Effector memory CD8-positive, alpha-beta T cell (primary cell): ENCODE measurements around the gene SYT8.
"Not testable (repeated sequence)": the region's sequence is repeated elsewhere in the genome, so short reads cannot be mapped to it uniquely, and the experiment has no call there.

Experiments used
- ATAC-seq: fragments of 150-1000 bp; cut with Tn5 transposase; replicated peaks from 2 replicates; pipeline ENCODE4 v1.10.0; 2021; ENCODE audit warnings: mild to moderate bottlenecking, moderate library complexity
- DNase-seq, 3 experiments: peaks; one replicate each; pipeline ENCODE4 v3.0.0; 2021
- H3K27ac Mint-ChIP-seq, 2 donors: one replicate each; pipeline ENCODE4 v1.8.0; 2022; ENCODE audit warnings: mild to moderate bottlenecking in 2 of 2, mixed read lengths in 2 of 2, moderate library complexity in 2 of 2
- H3K27me3 Mint-ChIP-seq, 2 donors: one replicate each; pipeline ENCODE4 v1.8.0; 2022; ENCODE audit warnings: mixed read lengths in 2 of 2
- H3K36me3 Mint-ChIP-seq: one replicate; pipeline ENCODE4 v1.8.0; 2022; ENCODE audit warnings: mild to moderate bottlenecking, moderate library complexity, mixed read lengths; ENCODE audit not compliant: insufficient read depth
- H3K4me1 Mint-ChIP-seq, 2 donors: one replicate each; pipeline ENCODE4 v1.8.0; 2022; ENCODE audit warnings: low read depth in 2 of 2, mixed read lengths in 2 of 2
- H3K4me3 Mint-ChIP-seq, 2 donors: one replicate each; pipeline ENCODE4 v1.8.0; 2022; ENCODE audit warnings: mild to moderate bottlenecking in 2 of 2, mixed read lengths in 2 of 2, moderate library complexity in 2 of 2
- H3K9me3 Mint-ChIP-seq, 2 donors: one replicate each; pipeline ENCODE4 v1.8.0; 2022; ENCODE audit warnings: mixed read lengths in 2 of 2

The SYT8 gene

DNA sequence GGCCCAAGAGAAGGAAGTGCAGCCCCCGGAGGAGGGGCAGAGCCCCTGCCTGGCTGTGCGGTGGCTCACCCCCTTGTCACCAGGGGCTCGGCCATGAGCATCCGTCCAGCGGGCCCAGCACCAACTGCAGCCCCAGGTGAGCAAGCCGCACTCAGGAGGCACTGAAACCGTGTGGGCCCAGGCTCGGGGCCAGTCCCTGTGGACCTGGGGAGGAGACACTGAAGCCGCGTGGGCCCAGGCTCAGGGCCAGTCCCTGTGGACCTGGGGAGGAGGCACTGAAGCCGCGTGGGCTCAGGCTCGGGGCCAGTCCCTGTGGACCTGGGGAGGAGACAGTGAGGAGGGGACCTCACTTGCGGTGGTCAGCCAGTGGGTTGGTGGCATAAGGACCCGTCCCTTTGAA is 32.0 kb downstream of the SYT8 start:
- no peak for DNase-seq
- Mint-ChIP-seq H3K4me3 (no peak overlapping the region), H3K4me1 (peaks cover 52 to 69% of the 10 kb centered on the region in 2 donors), H3K9me3 (no peaks in the 10 kb centered on the region), H3K27ac (peak overlapping the region; percentile 89 to 91), H3K27me3 (no peaks in the 10 kb centered on the region), H3K36me3 (peaks cover 57% of the 10 kb centered on the region)
- no peak for ATAC-seq

- no peak for ATAC-seq
- DNase-seq = no peak
- Mint-ChIP-seq H3K4me1 (peaks cover 58 to 75% of the 10 kb centered on the region in 2 donors), H3K27me3 (no peaks in the 10 kb centered on the region), H3K36me3 (peaks cover 63% of the 10 kb centered on the region), H3K9me3 (no peaks in the 10 kb centered on the region), H3K4me3 (peak overlapping the region in 1 of 2 donors; percentile 40), H3K27ac (peak overlapping the region in 1 of 2 donors; percentile 79)
Observed at GRCh38 chr11:1867381-1867780, 32.6 kb downstream of the SYT8 start.

DNA sequence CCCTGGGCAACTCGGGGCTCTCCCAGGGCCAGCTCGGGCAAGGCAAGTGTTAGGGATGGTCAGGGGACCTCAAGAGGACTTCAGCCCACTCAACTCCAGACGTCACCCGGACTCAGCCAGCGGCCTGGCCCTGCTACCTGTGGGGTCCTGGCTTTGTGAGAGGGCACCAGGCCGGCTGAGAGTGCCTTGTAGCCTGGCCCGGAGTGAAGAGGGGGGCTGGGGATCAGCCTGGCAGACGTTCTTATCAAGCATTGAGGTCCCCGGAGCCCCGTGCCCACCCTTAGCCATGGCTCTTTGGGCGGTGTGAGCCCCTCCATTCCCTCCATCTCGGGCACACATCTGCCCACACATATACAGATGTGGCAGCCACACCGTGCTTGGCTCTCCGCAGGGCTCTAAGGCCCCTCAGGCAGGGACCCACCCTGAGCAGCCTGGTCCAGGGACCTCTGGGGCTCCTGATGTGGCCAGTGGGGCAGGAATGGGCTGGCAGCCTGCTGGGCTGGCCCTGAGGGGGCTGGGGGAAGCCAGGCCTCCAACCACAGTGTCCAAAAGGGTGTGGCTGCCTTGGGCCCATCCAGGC is 33.4 kb downstream of the SYT8 start:
- peak overlapping the region; percentile 40 to 51 for H3K4me3 Mint-ChIP-seq
- no peaks in the 10 kb centered on the region for H3K27me3 Mint-ChIP-seq
- ATAC-seq = no peak
- H3K36me3 Mint-ChIP-seq = peaks cover 63% of the 10 kb centered on the region
- no peaks in the 10 kb centered on the region for H3K9me3 Mint-ChIP-seq
- H3K27ac Mint-ChIP-seq = peak overlapping the region; percentile 77 to 93
- DNase-seq = no peak
- peaks cover 64 to 80% of the 10 kb centered on the region in 2 donors for H3K4me1 Mint-ChIP-seq

DNA sequence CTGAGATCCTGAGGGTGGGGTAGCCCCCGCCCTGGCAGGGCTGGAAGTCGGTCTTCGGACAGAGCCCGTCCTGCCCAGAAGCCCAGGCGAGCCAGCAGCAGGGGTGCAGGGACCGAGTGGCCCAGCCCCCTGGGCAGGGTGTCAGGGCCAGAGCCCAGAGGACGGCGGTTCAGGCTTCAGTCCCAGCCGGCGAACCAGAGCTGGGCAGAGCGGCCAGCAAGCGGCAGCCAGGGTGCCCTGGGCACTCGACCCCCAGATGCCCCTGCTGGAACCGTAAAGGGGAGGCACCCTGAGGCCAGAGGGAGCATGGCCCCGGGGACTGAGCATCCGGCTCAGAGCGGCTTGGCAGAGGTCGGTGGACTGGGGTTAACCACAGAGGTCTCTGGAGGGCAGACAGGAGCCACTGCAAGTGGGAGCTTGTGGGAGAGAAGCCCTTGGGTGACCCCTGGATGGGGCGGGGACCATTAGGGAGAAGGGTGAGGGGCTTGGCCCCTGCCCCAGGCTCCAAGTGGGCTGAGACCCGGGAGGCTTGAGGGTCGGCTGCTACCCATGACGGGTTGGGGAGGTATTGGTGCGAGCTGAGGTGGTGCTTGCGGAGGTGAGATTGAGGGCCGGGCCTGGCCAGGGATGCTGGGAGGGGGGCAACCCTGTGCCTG is 34.0 kb downstream of the SYT8 start:
- Mint-ChIP-seq H3K36me3 (peaks cover 65% of the 10 kb centered on the region), H3K9me3 (no peaks in the 10 kb centered on the region), H3K4me3 (peak overlapping the region; percentile 72 to 84), H3K27me3 (no peaks in the 10 kb centered on the region), H3K27ac (peak overlapping the region; percentile 90 to 93), H3K4me1 (peaks cover 66 to 84% of the 10 kb centered on the region in 2 donors)
- ATAC-seq (no peak), DNase-seq (no peak)

DNA sequence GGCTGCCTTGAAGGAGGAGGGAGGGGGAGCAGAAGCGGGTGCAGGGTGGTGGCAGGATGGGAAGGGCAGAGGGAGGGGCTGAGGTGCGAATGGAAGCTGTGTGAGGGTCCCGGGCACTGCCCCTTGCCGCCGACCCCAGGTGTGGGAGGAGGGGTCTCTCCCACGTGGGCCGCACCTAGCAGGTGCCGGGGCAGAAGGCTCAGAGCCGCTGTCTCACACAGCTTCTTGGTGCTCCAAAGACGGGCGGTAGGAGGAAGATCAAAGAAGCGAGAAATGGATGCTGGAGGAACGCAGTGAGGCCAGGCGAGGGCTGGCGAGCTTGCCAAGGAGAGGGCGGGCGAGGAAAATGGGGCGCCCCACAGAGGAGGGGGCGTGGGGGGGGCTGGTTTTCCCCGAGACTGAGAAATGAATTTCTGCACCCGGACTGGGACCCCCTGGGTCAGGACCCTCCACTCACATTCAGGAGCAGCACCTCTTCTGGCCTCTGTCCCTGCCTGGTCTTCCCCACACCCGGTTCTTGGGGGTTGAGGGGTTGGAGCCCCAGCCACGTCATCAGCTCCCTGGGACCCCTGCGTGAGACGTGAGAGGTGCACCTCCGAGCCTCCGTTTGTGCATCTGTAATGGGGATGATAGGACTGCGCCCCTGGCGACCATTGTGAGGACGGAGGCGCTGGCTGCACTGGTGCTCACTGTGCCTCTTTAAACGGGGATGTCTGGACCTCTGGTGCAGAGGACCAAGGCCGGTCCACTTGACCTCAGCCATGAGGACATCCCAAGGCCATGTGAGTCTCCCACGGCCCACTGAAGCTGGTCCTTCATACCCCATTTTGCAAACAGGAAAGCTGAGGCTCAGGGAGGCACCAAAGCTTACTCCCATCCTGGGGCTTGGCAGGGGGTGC is 34.9 kb downstream of the SYT8 start:
- Mint-ChIP-seq H3K36me3 (peaks cover 68% of the 10 kb centered on the region), H3K9me3 (no peaks in the 10 kb centered on the region), H3K4me1 (peaks cover 66 to 75% of the 10 kb centered on the region in 2 donors), H3K27ac (peak overlapping the region; percentile 90 to 93), H3K4me3 (peak overlapping the region; percentile 72 to 84), H3K27me3 (no peaks in the 10 kb centered on the region)
- DNase-seq (no peak), ATAC-seq (no peak)

DNA sequence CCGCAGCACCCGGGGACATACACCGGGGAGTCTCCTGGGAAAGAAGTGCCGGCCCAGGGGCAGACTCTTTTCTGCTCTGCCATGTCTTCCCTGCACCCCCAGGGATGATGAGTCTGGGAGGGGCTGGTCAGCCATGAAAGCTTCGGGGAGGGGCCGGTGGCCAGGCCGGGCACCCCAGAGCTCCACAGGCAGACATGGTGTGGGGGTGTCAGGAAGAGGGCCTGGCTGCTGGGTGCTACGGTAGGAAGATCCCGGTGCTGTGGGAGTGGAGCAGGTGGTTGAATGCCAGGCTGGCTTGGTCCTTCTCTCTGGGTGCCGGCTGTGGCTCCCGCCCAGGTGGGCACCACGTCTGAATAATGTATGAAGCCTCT is 35.5 kb downstream of the SYT8 start:
- H3K4me1 Mint-ChIP-seq = peaks cover 69 to 72% of the 10 kb centered on the region in 2 donors
- peak overlapping the region; percentile 90 to 93 for H3K27ac Mint-ChIP-seq
- peaks cover 71% of the 10 kb centered on the region for H3K36me3 Mint-ChIP-seq
- no peaks in the 10 kb centered on the region for H3K27me3 Mint-ChIP-seq
- H3K9me3 Mint-ChIP-seq = no peaks in the 10 kb centered on the region
- DNase-seq = no peak
- peak overlapping the region; percentile 72 to 84 for H3K4me3 Mint-ChIP-seq
- ATAC-seq = no peak

DNA sequence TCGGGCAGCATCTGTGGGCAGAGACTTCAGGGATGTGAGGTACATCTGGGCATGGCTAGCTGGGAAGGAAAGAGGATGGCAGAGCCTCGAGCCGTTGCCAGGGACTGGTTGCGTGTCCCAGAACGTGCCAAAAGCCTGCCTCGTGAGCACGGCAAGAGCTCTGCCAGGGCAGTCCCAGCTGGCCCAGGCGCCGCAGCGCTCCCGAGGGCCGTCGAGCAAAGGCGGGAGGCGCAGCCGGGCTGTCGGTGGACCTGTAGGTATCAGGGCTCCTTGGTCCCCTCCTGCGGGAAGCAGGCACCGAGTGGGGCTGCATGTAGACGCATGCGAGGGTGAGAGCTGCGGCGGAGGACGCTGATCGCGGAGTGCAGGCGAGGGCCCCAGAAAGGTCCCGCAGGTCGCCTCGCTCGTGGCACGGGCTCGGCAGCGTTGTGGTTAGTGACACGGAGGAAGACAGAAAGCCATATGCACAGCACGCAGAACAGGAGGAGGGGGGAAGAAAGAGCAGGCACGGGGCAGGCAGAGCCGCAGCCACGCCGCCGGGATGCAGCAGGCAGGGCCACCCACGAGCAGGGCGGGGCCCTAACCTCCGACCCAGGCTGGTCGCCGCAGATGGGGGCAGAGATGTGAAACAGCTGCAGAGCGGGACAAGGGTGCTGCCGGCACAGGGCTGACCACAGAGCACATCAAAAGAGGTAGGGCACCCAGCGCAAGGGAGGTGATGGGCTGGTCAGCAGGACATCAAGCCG is 36.1 kb downstream of the SYT8 start:
- Mint-ChIP-seq H3K27ac (peak overlapping the region; percentile 90 to 93), H3K4me1 (peaks cover 65 to 70% of the 10 kb centered on the region in 2 donors), H3K4me3 (peak overlapping the region; percentile 72 to 84), H3K27me3 (no peaks in the 10 kb centered on the region), H3K36me3 (peaks cover 68% of the 10 kb centered on the region), H3K9me3 (no peaks in the 10 kb centered on the region)
- peak; percentile 60 to 67 (median 64) for DNase-seq
- ATAC-seq = peak; percentile 91

DNA sequence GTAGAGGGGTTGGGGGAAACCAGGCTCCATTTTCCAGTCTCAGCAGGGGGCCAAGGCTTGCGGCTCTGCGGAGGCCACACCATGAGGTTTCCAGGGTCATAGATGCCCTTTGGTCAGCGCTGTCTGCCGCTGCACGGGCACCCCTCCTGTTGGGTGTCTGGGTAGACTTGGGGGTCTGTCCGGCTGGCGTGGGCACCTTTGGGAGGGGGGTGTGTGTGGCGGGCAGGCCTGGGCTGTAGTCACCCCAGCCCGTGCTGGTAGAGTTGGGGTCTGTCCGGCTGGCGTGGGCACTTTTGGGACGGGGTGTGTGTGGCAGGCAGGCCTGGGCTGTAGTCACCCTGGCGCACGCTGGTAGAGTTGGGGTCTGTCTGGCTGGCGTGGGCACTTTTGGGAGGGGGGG is 36.7 kb downstream of the SYT8 start:
- Mint-ChIP-seq H3K4me1 (peaks cover 60 to 64% of the 10 kb centered on the region in 2 donors), H3K9me3 (no peaks in the 10 kb centered on the region), H3K4me3 (peak overlapping the region; percentile 72 to 84), H3K27ac (peak overlapping the region; percentile 90 to 93), H3K27me3 (no peaks in the 10 kb centered on the region), H3K36me3 (peaks cover 64% of the 10 kb centered on the region)
- no peak for ATAC-seq
- no peak for DNase-seq

DNA sequence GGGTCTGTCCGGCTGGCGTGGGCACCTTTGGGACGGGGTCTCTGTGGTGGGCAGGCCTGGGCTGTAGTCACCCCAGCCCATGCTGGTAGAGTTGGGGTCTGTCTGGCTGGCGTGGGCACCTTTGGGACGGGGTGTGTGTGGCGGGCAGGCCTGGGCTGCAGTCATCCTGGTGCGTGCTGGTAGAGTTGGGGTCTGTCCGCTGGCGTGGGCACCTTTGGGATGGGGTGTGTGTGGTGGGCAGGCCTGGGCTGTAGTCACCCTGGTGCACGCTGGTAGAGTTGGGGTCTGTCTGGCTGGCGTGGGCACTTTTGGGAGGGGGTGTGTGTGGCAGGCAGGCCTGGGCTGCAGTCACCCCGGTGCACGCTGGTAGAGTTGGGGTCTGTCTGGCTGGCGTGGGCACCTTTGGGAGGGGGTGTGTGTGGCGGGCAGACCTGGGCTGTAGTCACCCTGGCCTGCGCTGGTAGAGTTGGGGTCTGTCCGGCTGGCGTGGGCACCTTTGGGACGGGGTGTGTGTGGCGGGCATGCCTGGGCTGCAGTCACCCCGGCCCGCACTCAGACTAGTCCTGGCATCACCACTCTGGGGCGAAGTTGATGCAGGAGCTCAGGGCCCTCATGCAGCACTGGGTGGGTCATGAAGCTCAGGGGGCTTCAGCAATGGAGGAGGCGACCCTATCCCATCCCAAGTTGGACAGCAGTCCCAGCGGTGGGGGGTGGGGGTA is 37.6 kb downstream of the SYT8 start:
- peak overlapping the region; percentile 90 to 93 for H3K27ac Mint-ChIP-seq
- ATAC-seq (no peak), DNase-seq (no peak)
- peaks cover 58% of the 10 kb centered on the region for H3K36me3 Mint-ChIP-seq
- peaks cover 58 to 59% of the 10 kb centered on the region in 2 donors for H3K4me1 Mint-ChIP-seq
- peak overlapping the region; percentile 72 to 84 for H3K4me3 Mint-ChIP-seq
- no peaks in the 10 kb centered on the region for H3K9me3 Mint-ChIP-seq
- no peaks in the 10 kb centered on the region for H3K27me3 Mint-ChIP-seq

DNA sequence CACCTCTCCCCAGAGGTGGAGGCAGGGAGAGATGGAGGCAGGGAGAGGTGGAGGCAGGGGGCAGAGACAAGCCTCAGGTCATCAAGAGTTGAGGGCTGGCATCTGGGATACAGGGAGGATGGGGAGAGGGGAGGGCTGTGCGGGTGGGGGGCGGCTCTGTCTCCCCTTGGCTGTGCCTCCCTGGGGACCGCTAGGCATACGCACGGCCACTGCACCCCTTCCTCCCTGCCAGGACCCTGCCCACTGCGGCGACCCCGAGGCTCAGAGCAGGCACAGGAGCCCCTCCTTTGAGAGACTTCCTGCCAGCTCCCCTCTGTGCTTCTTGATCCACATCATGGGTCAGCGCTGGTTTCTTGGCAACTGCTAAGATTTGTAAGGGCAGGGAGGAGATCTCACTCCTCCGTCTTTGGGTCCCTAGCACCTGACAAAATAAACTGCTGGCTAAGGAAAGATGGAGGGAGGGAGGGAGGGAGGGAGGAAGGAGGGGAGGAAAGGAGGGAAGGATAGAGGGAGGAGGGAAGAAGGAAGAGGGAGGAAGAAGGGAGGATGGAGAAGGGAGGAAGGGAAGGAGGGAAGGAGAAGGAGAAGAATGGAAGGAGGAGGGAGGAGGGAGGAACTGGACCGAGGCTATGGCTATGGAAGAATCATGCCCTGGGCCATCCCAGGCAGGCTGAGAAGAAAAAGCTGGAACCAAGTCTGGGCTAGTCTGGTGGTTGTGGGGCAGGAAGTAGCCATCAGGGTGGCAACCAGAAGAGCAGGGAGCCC is 38.4 kb downstream of the SYT8 start:
- ATAC-seq = no peak
- H3K9me3 Mint-ChIP-seq = no peaks in the 10 kb centered on the region
- no peak for DNase-seq
- peak overlapping the region; percentile 90 to 93 for H3K27ac Mint-ChIP-seq
- peak overlapping the region; percentile 72 to 84 for H3K4me3 Mint-ChIP-seq
- H3K27me3 Mint-ChIP-seq = no peaks in the 10 kb centered on the region
- peaks cover 59 to 60% of the 10 kb centered on the region in 2 donors for H3K4me1 Mint-ChIP-seq
- H3K36me3 Mint-ChIP-seq = peaks cover 57% of the 10 kb centered on the region

- not testable (repeated sequence) for H3K27me3 Mint-ChIP-seq, H3K9me3 Mint-ChIP-seq, ATAC-seq, DNase-seq
- peak overlapping the region in 1 of 2 donors; percentile 84 for H3K4me3 Mint-ChIP-seq
- H3K27ac Mint-ChIP-seq = peak overlapping the region; percentile 90 to 93
- H3K36me3 Mint-ChIP-seq = peaks cover 53% of the 10 kb centered on the region
- H3K4me1 Mint-ChIP-seq = peaks cover 56 to 58% of the 10 kb centered on the region in 2 donors
Observed at GRCh38 chr11:1873813-1874150, 39.0 kb downstream of the SYT8 start.

DNA sequence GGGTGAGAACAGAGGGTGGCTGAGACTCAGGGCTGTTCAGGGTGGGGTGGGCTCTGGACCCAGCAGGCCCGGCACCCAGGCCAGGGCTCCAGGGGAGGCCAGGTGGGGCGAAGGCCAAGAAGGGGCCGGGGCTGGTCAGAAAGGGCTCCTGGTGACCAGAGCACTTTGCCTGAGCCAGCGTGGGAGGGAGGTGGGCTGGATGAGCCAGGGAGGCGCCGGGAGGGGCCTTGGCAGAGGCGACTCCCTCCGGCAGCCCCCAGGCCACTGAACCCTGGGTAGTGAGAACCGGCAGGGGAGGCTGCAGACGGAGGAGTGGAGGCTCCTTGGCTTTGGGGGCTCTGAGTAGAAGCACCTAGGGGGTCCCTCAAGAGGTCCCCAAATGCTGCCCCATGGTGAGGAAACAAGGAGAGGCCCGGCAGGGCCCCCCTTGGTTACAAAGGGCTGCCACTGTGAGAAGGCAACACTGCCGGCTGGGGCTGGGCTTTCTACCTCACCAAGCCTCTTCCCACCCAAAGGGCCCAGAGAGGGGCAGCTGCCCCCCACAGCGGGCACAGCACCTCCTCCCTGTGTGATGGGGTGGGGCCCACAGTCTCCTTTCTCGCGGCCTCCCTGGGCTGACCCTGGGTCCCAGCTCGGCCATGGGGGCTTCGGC is 39.8 kb downstream of the SYT8 start:
- not testable (repeated sequence) for H3K9me3 Mint-ChIP-seq, H3K4me3 Mint-ChIP-seq, DNase-seq, ATAC-seq, H3K27me3 Mint-ChIP-seq
- Mint-ChIP-seq H3K36me3 (peaks cover 48% of the 10 kb centered on the region), H3K27ac (peak overlapping the region in 1 of 2 donors; percentile 84), H3K4me1 (peaks cover 48 to 50% of the 10 kb centered on the region in 2 donors)
